ENCODE results near the gene POLH.
"Not testable (repeated sequence)": the region's sequence is repeated elsewhere in the genome, so short reads cannot be mapped to it uniquely, and the experiment has no call there.

The POLH gene

DNA sequence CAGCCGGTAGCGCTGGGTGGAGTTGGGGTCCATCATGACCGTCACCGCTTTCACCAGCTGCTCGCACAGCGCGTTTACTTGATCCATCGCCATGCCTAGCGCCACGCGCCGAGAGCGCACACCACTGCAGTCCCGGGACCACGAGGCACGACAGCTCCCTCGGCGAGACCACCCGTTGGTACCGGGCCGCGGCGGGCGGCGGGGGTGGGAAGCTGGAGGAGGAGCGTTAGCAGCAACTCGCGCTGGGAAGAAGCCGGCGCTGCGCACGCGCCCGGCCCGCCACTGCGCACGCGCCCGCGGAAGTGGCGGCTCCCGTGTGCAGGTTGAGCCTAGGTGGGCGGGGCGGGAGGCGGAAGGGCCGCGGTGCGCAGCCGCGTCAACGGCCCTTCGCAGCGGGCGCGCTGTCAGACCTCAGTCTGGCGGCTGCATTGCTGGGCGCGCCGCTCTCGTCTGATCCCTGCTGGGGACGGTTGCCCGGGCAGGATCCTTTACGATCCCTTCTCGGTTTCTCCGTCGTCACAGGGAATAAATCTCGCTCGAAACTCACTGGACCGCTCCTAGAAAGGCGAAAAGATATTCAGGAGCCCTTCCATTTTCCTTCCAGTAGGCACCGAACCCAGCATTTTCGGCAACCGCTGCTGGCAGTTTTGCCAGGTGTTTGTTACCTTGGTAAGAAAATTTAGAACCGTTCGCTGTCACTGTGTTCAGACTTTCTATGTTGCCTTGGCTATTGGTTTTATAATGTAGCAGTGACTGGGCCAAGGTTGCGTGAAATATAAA, at the start of gene POLH, which contains the start of gene XPO5:
Gene POLH (plus strand): TSS at position 414 of the 780 bp plus-strand sequence. CDS start 6,135 bp downstream, outside the sequence.
Gene XPO5 (minus strand): TSS at position 267 of the 780 bp plus-strand sequence. CDS start 174 bp downstream, at position 93.
- H3K27me3 Mint-ChIP-seq (ENCODE audit: low read depth): no peaks in the 10 kb centered on the region
- H3K27ac Mint-ChIP-seq: peak within 1 kb of the TSS; percentile 92
- peak within 1 kb of the TSS; percentile 97 for H3K4me3 Mint-ChIP-seq
- H3K9me3 Mint-ChIP-seq: no peaks in the 10 kb centered on the region
- peaks cover 29% of the 10 kb centered on the region for H3K36me3 Mint-ChIP-seq (ENCODE audit: low read depth)
- H3K4me1 Mint-ChIP-seq (ENCODE audit: low read depth): peaks cover 40% of the 10 kb centered on the region

DNA sequence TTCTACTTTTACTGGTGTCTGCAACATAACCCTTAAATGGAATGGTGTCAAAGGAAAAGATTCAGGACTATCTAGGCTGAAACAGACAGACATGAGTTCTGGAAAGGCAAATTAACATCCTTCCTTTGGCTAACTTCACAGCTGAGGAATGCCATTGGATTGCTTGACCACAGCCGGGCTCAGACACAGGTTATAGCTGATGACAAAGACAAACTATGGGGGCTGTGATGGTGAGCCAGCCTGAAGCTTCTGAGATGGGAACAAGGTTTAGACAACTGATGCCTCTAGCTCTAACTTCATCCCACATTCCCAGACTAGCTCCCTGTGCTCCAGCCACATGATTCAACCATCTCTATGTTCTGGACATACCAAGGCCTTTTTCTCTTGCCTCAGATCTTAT, 43.8 kb upstream of the POLH start:
- Mint-ChIP-seq H3K27ac (no peak overlapping the region), H3K27me3 (ENCODE audit: low read depth) (no peaks in the 10 kb centered on the region), H3K9me3 (no peaks in the 10 kb centered on the region), H3K36me3 (ENCODE audit: low read depth) (peaks cover 28% of the 10 kb centered on the region), H3K4me3 (no peak overlapping the region), H3K4me1 (ENCODE audit: low read depth) (peaks cover 1% of the 10 kb centered on the region)

DNA sequence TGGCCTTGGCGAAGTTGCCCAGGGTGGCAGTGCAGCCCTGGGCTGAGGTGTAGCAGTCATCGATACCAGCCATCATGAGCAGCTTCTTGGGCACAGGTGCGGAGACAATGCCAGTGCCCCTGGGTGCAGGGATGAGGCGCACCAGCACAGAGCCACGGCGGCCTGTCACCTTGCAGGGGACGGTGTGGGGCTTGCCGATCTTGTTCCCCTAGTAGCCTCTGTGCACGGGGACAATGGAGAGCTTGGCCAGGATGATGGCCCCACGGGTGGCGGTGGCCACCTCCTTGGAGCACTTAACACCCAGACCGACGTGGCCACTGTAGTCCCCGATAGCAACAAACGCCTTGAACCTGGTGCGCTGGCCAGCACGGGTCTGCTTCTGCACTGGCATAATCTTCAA, 37.0 kb upstream of the POLH start:
- not testable (repeated sequence) for H3K9me3 Mint-ChIP-seq; H3K4me1 Mint-ChIP-seq (ENCODE audit: low read depth); H3K27ac Mint-ChIP-seq; H3K27me3 Mint-ChIP-seq (ENCODE audit: low read depth); H3K4me3 Mint-ChIP-seq
- H3K36me3 Mint-ChIP-seq (ENCODE audit: low read depth): peaks cover 28% of the 10 kb centered on the region

DNA sequence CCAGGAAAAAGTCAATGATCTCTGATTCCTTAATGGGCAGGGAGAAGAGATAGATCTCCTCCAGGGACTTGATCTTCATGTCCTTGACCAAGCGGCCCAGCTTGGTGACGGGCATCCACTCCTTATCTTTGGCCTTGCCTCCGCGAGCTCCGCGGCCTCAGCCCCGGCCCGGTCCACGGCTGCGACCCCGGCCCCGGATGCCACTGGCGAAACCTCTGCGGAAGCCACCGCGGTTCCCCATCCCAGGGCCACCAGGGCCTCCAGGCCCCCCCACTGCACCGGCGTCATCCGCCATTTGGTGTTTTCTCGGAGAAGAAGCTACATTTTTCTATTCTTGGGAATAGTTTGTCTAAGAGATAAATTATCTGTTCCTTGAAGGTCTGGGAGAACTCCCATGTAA, 36.6 kb upstream of the POLH start:
- H3K4me1 Mint-ChIP-seq (ENCODE audit: low read depth); H3K27ac Mint-ChIP-seq; H3K27me3 Mint-ChIP-seq (ENCODE audit: low read depth); H3K4me3 Mint-ChIP-seq; H3K9me3 Mint-ChIP-seq: not testable (repeated sequence)
- H3K36me3 Mint-ChIP-seq (ENCODE audit: low read depth): peaks cover 30% of the 10 kb centered on the region

DNA sequence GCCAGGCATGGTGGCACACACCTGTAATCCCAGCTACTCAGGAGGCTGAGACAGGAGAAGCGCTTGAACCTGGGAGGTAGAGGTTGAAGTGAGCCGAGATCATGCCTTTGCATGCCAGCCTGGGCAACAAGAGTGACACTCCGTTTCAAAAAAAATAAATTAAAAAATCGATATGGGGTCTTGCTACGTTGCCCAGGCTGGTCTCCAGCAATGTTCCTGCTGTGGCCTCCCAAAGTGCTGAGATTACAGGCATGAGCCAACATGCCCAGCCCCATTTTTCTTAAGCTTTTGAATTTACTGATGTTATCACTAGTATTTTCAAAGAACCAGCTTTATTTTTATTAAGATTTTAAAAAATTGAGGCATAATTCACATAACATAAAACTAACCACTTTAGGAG, 35.5 kb upstream of the POLH start:
- Mint-ChIP-seq H3K4me3 (no peak overlapping the region), H3K9me3 (no peaks in the 10 kb centered on the region), H3K27ac (no peak overlapping the region), H3K27me3 (ENCODE audit: low read depth) (no peaks in the 10 kb centered on the region), H3K36me3 (ENCODE audit: low read depth) (peaks cover 30% of the 10 kb centered on the region), H3K4me1 (ENCODE audit: low read depth) (peaks cover 6% of the 10 kb centered on the region)

DNA sequence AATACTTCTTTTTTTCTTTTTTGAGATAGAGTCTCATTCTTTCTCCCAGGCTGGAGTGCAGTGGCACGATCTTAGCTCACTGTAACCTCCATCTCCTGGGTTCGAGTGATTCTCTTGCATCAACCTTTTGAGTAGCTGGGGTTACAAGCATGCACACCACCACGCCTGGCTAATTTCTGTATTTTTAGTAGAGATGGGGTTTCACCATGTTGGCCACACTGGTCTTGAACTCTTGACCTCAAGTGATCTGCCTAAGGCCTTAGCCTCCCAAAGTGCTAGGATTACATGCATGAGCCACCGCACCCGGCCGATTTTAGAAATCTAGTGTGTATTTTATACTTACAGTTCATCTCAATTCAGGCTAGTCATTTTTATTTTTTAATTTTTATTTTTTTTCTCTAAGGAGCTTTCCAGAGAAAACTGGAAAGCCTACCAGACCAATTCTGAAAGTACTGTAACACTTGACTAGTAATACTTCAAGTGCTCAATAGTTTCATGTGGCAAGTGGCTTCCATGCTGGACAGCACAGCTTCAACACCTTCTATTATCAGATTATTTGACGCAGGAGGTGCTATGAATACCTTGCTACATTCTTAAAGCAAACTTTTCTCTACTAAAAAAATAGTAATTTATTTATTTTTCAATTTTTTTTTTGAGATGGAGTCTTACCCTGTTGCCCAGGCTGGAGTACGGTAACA, 34.1 kb upstream of the POLH start:
- Mint-ChIP-seq H3K36me3 (ENCODE audit: low read depth) (peaks cover 40% of the 10 kb centered on the region), H3K4me1 (ENCODE audit: low read depth) (peaks cover 6% of the 10 kb centered on the region), H3K9me3 (no peaks in the 10 kb centered on the region), H3K4me3 (no peak overlapping the region), H3K27me3 (ENCODE audit: low read depth) (no peaks in the 10 kb centered on the region), H3K27ac (no peak overlapping the region)

DNA sequence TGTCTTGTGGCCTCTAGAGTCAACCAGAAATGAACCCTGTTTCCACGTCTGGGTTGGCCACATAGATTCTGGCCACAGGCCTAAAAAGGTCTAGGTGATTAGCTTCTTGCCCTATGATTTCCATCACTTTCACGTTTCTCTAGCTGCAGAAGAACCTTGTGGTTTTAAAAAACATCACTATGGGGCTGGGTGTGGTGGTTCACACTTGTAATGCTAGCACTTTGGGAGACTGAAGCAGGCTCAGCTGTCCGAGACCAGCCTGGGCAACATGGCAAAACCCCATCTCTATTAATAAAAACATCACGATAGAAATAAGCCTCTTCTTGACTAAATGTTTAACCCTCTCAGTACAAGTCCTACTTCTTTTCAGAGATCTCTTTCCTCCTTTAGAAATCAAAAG, 31.5 kb upstream of the POLH start:
- no peaks in the 10 kb centered on the region for H3K9me3 Mint-ChIP-seq
- H3K4me3 Mint-ChIP-seq: no peak overlapping the region
- peaks cover 42% of the 10 kb centered on the region for H3K36me3 Mint-ChIP-seq (ENCODE audit: low read depth)
- H3K27ac Mint-ChIP-seq: no peak overlapping the region
- no peaks in the 10 kb centered on the region for H3K27me3 Mint-ChIP-seq (ENCODE audit: low read depth)
- peaks cover 2% of the 10 kb centered on the region for H3K4me1 Mint-ChIP-seq (ENCODE audit: low read depth)

DNA sequence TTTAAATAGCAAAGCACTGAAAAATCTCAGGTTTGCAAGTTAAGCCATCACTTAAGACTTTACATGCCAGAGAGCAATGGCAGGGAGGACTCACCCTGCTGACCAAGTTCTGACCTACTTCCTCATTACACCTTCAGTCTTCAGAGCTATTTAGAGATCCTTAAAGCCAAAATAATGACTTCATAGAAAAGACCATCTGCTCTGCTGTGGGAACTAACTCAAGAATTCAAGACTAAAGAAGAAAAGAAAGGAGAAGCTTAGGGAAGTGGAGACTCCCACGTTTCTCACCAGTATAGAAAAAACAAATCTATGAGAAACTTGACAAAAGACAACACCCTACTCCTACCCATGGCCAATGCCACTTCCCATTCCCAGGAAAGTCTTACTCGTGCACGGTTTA, 28.8 kb upstream of the POLH start:
- H3K9me3 Mint-ChIP-seq: no peaks in the 10 kb centered on the region
- H3K4me3 Mint-ChIP-seq: no peak overlapping the region
- no peaks in the 10 kb centered on the region for H3K27me3 Mint-ChIP-seq (ENCODE audit: low read depth)
- peaks cover 41% of the 10 kb centered on the region for H3K36me3 Mint-ChIP-seq (ENCODE audit: low read depth)
- no peak overlapping the region for H3K27ac Mint-ChIP-seq
- peaks cover 2% of the 10 kb centered on the region for H3K4me1 Mint-ChIP-seq (ENCODE audit: low read depth)

DNA sequence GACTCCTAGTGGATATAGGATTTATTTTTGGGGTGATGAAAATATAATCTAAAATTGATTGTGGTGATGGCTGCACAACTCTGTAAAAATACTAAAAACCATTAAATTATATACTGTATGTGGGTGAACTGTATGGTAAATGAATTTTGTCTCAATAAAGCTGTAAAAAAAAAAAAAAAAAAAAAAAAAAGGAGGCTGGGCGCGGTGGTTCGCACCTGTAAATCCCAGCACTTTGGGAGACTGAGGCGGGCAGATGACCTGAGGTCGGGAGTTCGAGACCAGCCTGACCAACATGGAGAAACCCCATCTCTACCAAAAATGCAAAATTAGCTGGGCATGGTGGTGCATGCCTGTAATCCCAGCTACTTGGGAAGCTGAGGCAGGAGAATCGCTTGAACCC, 18.4 kb upstream of the POLH start:
- not testable (repeated sequence) for H3K27me3 Mint-ChIP-seq (ENCODE audit: low read depth); H3K4me1 Mint-ChIP-seq (ENCODE audit: low read depth)

DNA sequence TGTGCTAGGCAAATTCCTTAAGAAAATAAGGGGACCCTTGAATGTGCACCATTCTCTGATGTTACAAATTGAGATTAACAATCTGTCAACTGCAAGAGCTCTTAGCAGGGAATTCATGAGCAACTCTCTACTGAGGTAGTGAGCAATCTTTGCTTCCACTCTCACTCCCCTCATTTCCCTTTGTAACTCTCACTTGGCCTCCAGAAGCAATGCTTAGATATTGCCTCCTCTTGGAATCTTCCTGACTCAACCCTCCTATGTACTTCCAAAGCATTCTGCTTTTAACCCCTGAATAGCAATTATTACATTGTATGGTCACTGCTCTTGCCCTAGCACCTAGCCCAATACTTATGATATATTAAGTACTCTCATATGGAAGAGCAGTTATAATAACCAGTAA, 16.7 kb upstream of the POLH start:
- Mint-ChIP-seq H3K4me1 (ENCODE audit: low read depth) (no peaks in the 10 kb centered on the region), H3K27me3 (ENCODE audit: low read depth) (no peaks in the 10 kb centered on the region), H3K36me3 (ENCODE audit: low read depth) (peaks cover 44% of the 10 kb centered on the region), H3K9me3 (no peaks in the 10 kb centered on the region), H3K4me3 (no peak overlapping the region), H3K27ac (no peak overlapping the region)

More for the DNA sequence above, 18.4 kb upstream of the POLH start:
- H3K9me3 Mint-ChIP-seq, H3K27ac Mint-ChIP-seq, H3K4me3 Mint-ChIP-seq: not testable (repeated sequence)
- H3K36me3 Mint-ChIP-seq (ENCODE audit: low read depth): peaks cover 43% of the 10 kb centered on the region

DNA sequence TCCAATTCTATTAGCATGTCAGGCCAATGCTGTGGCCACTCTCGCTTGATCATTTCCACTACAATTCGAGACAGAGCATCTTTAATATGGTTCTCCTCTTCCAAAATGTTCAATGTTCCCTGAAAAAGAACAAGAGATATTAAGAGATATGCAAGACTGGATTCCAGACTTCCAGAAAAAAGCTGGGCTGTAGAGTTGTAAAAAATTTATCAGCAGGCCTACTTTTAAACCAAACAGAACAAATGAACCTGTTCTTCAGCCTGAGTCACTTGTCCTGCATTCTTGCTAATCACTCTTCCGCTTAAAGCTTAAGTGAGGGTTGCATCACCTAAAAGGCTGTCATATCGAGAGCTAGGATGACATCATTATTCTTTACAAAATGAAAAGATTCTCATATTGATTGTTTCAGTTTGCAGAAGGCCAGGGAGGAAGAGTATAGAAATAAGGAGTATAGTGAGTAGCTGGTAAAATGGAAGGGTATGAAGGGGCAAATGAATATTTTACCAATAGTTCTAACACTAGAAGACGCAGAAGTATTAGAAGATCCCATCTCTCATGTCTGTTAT, 5.0 kb upstream of the POLH start:
- H3K4me3 Mint-ChIP-seq: peak overlapping the region; percentile 47
- no peaks in the 10 kb centered on the region for H3K27me3 Mint-ChIP-seq (ENCODE audit: low read depth)
- H3K27ac Mint-ChIP-seq: peak overlapping the region; percentile 87
- no peaks in the 10 kb centered on the region for H3K9me3 Mint-ChIP-seq
- H3K36me3 Mint-ChIP-seq (ENCODE audit: low read depth): peaks cover 32% of the 10 kb centered on the region
- H3K4me1 Mint-ChIP-seq (ENCODE audit: low read depth): peaks cover 25% of the 10 kb centered on the region

DNA sequence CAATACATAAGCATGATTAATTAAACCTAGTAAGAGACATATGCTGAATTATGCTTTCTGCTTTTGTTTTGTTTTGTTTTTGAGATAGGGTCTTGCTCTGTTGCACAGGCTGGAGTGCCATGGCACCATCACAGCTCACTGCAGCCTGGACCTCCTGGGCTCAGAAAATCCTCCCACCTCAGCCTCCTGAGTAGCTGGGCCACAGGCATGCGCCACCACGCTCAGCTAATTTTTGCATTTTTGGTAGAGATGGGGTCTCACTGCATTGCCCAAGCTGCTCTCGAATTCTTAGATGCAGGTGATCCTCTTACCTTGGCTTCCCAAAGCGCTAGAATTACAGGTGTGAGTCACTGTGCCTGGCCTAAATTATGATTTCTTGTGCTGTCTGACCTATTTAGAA, 4.0 kb upstream of the POLH start:
- Mint-ChIP-seq H3K27me3 (ENCODE audit: low read depth) (no peaks in the 10 kb centered on the region), H3K4me3 (no peak overlapping the region), H3K9me3 (no peaks in the 10 kb centered on the region), H3K4me1 (ENCODE audit: low read depth) (peaks cover 23% of the 10 kb centered on the region), H3K36me3 (ENCODE audit: low read depth) (peaks cover 30% of the 10 kb centered on the region), H3K27ac (peak overlapping the region; percentile 87)

DNA sequence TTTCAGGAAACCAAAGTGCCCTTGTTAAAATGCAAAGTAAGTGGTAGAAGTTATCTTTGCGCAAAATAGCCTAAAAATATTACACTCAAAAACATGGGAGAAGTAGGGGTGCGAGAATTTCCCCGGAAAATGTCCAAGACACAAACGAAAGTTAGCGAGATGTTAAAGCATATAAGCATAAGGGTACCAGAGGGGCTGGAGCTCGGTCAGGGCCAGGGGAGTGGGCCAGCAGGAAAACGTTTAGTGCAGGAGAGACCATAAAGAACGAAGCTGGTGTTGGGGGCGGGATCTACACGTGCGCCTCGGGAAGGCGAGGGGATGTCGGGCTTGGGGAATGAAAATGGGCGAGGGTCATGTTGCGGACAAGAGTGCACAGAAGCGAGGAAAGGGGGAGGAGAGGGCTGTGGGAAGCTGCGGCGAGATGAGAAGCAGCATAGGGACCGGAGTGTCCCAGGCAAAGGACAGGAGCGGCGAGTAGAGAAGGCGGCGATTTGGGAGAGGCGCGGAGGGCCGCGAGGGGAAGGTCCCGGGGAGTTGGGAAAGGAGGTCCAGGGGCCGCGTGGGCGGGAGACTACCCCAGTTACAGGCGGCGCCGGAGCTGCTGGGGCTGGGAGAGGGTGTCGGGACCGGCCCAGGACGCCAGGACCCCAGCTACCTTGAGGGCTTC, 747 bp upstream of the POLH start:
- no peaks in the 10 kb centered on the region for H3K9me3 Mint-ChIP-seq
- peaks cover 31% of the 10 kb centered on the region for H3K36me3 Mint-ChIP-seq (ENCODE audit: low read depth)
- H3K4me3 Mint-ChIP-seq: peak overlapping the region; percentile 97
- H3K4me1 Mint-ChIP-seq (ENCODE audit: low read depth): peaks cover 44% of the 10 kb centered on the region
- peak overlapping the region; percentile 92 for H3K27ac Mint-ChIP-seq
- H3K27me3 Mint-ChIP-seq (ENCODE audit: low read depth): no peaks in the 10 kb centered on the region

DNA sequence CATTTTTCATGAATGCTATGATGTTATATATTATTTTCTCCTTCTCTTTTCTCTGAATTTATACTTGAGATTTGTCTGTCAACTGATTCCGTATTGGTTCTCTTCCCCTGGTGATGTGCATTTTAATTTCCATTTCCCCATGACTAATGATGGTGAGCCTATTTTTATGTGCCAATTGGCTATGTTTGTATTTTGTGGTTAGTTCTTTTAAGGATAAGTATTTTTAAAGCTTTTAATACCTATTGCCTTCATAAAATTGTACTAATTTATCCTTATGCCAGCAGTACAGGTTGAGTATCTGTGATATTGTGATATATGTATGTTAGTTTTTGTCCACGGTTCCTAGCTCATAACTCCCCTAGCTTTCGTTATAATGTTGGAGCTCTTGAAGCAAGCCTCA, 2.8 kb downstream of the POLH start:
- H3K9me3 Mint-ChIP-seq: no peaks in the 10 kb centered on the region
- H3K27ac Mint-ChIP-seq: peak overlapping the region; percentile 49
- peaks cover 38% of the 10 kb centered on the region for H3K4me1 Mint-ChIP-seq (ENCODE audit: low read depth)
- H3K36me3 Mint-ChIP-seq (ENCODE audit: low read depth): peaks cover 33% of the 10 kb centered on the region
- H3K4me3 Mint-ChIP-seq: peak overlapping the region; percentile 63
- H3K27me3 Mint-ChIP-seq (ENCODE audit: low read depth): no peaks in the 10 kb centered on the region

Data from T-helper 1 cell treated with Interleukin-12 subunit alpha and Interleukin-12 subunit beta and Interleukin-4 antibody, amounts not matched to agents 30 μg/mL and 1 μg/mL, for 36 hours (primary cell).